LoVo (cell line): ENCODE results near the gene MYO3B.
A peak's percentile ranks its signal among the peaks of the same experiment; 100 is the strongest.
"Not testable (repeated sequence)": the region's sequence is repeated elsewhere in the genome, so short reads cannot be mapped to it uniquely, and the experiment has no call there.

Experiments used
- DNase-seq: peaks from one replicate; pipeline ENCODE4 v3.0.0-alpha.2; 2016; ENCODE audit warnings: low spot score

Gene MYO3B

DNA sequence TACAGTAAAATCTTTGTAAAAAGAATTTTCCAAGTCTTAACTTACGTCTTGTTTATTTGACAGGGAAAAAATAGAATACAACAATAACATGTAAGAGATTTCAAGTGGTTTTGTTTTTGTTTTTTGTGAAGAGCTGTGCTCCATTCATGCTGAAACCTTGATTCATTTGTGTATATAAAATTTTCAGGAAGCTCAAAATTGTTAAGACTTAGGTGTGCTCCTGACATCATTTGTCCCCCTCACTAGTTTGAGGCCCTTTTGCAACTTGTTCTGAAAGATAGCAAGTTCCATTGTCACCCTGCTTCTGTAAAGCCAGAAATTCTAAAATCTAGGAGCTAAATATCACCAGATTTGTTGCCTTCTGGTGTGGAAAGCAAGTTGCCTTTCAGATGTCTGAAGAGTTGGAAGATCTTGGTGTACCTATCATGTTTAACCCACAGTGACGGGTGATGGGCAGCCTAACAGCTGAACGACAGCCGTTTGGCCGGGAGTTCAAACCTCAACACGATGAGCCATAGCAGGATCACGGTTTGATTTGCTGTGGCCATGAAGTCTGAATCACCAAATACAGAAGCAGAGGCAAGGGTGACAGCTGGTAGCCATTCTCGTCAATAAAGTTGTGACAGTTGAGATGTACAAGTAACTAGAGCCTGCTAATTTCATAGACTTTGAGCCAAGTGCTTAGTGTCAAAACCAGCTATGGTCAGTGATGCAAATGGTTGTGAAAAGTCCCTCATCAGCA, 331.7 kb downstream of the MYO3B start:
- no peak for DNase-seq

DNA sequence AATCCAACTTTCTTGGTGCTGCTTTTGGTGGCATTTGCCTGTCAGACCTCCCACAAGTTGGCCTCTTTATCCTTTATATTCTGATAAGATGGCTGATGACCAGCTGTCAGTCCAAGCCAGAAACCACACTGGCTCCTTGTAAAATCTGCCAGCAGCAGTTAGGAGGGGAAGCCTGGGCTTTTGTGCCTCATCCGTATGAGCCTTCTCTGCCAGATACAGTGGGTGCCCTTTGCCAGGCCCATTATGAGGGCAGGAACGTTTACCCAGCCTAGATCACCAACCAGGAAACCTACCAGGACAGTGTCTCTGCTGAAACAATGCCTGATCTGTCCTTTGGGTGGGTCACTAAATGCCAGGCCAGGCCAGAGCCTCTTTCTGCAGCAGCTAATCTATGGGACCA, 334.3 kb downstream of the MYO3B start:
- DNase-seq = no peak

DNA sequence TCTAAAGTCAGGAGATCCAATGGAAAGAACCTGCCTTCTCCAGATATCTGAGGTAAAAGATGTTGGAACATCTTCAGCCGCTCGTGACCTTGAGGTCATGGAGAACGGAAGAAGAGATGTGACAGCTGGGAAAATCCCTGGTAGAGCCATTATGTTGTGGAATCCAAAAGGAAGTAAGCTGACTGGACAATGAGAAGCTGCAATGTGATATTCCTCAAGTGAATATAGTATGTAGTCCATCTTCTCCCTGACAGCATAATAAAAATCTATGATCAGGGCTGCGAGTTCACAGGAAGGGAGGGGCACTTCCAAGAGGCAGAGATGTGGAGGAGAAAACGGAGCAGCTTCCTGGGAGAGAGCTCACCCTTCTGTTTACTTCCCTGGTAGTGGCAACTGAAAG, 336.2 kb downstream of the MYO3B start:
- no peak for DNase-seq

DNA sequence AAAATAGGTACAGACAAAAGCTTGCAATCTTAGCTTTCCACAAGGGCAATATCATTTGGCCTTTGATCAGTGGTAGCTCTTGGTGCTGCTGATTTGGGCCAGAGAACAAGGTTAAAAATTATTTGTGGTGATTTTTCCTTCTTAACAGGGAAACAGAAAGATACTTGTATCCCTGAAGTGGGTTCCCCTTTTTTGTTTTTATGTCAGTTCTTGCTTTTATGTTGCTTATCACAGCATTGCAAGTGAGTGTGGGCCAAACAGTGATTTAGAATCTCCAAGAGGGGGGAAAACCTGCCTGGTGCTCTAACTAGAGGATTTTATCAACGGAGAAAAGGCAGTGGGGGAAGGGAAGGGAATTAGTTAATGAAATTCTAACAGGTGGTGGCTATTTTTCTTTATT, 339.6 kb downstream of the MYO3B start:
- no peak for DNase-seq

DNA sequence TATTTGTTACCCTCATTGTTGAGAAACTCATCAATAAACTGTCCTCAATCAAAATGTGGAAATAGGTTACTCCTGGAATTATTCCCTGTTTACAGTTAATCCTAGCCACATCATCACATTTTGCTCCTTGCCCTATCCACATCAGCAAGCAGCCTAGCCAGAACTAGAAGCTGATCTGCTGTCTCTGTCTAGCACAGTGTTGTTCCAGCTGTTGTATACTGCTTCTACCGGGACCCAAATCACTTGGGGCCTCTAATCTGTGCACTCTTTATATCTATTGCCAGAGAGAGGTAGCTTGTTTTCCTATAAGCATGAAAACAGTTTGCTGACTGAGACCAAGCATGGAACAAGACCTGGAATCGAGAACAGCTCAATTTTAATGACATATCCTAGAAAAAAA, 341.0 kb downstream of the MYO3B start:
- DNase-seq = no peak

DNA sequence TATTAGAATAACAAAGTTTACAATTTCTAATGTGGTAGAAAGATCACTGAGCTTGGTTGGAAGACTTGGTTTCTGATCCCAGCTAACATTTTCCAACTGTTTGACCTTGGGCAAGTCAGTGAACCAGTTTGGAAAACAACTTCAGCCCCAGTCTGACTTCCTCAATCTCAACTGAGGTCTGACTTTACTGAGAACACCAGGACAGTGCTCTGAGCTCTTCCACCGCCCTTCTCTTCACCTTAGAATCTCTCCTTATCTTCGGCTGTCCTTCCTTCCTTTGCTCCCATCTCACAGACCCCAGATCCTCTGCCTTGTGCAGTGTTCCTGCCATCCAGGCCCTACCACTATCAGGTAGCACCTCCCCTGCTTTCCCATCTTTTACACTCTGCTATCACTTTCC, 343.4 kb downstream of the MYO3B start:
- no peak for DNase-seq

DNA sequence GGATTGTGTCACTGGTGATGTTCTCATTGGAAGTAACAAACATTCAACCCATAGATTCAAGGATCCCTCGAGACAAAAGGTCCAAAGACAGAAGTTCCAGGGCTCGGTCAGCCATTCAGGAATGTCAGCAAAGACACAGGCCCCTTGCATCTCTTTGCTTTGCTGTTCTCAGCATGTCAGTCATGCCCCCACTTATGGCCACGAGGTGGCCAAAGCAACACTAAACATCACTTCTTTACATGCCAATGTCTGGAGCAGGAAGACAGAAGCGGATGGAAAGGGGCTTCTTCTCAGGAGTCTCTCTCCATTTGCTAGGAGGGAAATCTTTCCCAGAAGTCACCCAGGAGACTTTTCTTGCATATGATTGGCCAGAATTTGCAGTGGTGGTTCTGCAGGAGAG, 345.6 kb downstream of the MYO3B start:
- no peak for DNase-seq

DNA sequence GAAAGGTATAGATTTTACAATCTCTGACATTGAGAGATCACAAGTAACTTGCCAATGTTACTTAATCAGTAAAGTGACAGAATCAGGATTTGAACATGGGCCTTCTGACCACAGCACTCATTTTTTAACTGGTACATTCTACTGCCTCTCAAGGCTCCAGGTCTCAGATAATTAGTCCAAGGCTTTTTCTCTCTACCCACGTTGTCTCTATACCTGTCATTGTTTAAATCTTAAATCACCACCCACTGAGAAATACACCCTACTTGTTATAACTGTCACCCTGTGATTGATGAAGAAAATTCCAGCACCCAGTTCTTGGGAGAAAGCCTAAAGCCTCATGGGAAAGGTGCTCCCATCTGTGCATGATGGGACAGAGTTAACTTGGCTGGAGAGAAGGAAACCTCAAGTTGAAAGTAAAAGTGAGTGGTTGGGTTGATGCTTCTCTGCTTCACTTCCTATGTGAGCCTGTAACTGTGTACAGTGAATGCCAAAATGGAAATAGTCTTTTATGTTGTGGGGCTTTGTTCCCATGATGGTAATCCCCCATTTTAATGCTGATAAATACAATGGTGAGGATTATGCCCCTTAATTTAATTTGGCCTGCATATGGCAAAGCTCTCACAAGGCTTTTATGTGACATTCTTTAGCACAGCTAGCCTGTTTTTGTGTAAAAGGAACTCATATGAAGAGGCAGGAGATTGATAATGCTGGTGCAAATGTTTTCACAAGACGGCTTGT, 347.1 kb downstream of the MYO3B start:
- DNase-seq = no peak

DNA sequence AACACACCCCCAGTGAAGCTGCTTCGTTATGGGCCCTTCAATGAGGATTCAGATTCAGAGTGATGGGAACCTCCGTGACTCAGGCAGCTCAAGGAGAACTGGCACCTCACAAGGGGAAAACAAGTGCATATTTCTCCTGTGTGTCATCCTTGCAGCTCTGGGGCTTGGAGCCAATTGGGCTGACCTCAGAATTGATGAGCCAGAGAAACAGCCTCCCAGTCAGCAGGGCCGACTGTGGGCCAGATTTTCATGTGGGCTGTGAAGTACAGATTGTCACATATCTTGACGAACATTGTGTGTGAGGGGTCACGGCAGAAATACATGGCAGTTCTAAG, 347.6 kb downstream of the MYO3B start:
- peak; percentile 65 for DNase-seq

DNA sequence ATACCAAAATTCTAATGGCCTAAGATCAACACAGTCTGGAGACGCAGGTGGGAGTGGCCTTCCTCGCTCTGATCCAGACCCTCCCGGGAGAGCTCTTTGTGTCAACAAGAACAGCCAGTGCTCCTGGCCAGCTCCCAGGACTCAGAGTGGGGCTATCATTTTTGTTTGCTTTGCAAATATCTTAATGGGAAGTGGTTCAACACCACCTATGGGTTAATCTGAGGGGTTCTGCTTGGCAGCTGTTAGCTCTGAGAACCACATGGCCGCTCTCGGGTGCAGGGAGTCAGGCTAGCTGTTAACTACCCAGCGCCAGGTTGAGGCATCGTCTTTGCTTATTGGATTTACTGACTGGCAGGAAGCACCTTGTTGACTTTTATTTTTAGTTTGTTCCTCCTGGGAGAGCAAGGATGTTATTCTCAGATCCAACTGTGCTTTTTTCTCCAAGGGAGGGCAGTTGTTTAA, 352.4 kb downstream of the MYO3B start:
- peak; percentile 54 for DNase-seq

DNA sequence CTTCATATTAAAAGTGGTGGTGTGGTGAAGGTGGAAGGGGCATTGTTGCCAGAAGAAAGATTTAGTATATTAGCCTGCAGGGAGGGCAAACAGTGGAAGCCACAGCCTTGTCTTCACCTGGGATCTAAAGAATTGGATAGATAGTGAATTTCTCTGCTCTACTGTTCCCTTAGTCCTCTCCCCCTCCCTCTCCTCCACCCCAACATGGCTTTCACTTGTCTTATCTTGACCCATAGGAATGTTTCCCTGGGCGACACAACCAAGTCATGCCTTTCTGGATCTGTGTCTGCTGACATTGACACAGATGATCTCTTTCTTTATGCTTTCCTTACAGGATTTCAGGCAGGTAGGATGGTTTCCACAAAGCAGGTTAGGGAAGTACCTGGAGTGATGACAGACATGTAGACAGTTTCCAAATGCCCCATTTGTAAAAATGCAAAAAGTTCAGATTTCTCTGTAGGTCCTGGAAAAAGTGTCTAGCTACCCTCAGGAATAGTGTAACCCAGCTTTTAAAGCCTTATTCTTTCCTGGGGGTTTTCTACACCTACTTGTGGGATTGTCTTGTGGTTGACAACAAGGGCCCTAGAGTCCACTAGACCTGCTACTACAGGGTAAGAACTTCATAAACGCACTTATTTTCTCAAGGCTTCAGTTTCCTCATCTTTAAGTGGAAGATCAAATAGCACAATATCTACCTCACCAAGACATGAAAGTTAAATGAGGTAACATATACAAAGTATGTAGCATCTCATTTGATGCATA, 353.0 kb downstream of the MYO3B start:
- no peak for DNase-seq

DNA sequence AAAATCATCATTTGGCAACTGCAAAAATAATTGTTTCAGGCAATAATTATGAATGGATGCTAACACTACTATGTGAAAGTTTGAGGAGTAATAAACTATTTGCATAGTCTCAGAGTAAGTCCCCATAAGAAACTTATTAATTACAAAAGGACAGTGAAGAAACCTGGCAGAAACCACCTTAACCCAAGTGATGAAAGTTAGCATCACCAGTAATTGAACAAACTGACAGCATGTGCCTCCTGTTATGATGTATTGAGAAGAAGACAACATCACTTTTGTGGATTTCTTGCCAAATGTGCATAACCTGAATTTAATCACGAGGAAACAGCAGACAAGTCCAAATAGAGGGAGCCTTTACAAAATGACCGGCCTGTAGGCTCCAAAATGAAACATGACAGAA, 353.9 kb downstream of the MYO3B start:
- DNase-seq = no peak

DNA sequence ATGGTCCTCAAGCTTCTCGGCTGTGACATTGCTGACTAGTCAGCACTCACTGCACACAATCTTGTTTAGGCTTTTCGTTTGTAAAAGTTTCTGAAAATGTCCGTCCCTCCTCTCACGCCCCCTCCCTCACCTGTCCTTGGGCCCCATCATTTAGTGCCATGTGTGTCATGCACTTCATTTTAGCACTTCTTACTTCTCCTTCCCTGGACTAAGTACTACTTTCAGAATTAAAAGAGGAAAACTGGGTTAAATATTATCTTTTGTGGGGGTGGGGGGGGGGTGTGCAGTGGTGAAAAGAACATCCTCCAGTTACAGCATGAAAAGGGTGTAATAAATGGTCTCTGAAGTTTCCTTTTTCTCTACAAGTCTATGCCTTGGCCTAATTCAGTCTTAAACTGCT, 355.2 kb downstream of the MYO3B start:
- DNase-seq = no peak

DNA sequence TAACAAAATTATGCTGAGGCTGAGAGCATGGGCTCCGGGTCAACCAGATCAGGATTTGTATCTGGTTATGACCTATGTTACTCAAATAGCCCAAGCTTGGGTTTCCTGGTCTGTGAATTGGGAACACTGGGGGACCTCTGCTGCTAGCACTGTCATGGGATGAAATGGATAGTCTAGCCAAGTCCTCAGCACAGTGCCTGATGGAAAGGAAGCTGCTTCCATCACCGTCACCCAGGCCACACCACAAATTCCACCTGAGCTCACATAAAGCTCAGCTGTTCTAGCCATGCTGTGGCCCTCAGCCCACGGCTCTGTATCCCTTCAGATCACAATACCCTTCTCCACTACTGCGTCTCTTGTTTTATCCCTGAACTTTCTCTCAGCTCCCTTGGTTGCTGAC, 357.6 kb downstream of the MYO3B start:
- no peak for DNase-seq

DNA sequence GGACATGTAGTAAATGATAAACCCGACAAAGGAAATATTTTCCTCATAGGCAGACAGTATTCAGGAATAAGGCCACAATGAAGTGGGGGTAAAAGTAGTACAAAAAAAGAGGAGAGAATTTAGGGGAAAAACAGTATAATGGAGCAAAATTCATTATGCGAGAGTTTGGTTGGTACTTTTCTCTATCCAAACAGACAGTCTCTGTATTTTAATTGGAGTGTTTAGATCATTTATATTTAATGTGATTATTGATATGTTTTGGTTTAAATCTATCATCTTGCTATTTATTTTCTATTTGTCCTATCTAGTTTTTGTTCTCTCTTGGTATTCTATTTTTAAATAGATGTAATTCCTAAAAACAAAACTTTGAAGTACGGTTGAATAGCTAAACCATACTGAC, 366.9 kb downstream of the MYO3B start:
- no peak for DNase-seq

DNA sequence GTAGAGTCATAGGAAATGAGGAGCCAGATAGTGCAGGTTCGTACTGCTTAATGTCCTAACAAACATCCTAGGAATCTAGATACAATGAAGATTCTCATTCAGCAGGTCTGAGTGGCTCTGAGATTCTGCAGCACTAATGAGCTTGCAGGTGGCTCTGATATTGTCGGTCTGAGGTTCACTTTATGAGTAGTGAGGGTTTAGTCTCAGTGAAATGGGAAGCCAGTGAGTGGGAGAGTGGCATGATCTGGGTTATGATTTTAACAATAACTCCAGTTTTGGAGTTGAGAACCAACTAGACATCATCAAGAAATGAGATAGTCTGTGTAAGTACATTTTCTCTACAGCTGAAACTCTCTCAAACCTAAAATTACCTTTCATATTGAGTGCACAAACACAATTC, 370.4 kb downstream of the MYO3B start:
- DNase-seq = no peak

DNA sequence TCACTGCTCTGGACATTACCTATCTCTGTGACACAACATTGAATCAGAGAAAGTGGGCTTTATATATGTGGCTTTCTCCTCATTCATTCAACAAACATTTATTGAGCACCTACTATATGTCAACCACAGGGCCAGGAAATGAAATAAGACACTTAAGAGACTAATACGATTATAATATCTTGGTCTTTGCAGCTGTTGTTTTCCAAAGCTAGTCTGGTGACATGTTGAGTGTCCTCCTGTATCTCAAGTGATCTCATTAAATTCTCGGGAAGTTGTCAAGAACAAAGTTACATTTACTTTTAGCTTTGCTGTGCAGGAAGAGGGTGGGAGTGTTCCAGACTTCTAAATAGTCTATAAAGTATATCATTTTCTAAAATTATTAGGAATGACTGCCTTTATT, 372.6 kb downstream of the MYO3B start:
- DNase-seq = no peak

DNA sequence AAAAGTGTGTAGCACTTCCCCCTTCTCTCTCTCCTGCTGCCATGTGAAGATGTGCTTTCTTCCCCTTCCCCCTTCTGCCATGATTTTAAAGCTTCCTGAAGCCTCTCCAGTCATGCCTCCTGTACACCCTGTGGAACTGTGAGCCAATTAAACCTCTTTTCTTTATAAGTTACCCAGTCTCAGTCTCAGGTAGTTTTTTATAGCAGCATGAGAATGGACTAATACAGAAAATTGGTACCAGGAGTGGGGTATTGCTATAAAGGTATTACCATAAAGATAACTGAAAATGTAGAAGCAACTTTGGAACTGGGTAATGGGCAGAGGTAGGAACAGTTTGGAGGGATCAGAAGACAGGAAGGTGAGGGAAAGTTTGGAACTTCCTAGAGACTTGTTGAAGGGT, 374.0 kb downstream of the MYO3B start:
- not testable (repeated sequence) for DNase-seq

DNA sequence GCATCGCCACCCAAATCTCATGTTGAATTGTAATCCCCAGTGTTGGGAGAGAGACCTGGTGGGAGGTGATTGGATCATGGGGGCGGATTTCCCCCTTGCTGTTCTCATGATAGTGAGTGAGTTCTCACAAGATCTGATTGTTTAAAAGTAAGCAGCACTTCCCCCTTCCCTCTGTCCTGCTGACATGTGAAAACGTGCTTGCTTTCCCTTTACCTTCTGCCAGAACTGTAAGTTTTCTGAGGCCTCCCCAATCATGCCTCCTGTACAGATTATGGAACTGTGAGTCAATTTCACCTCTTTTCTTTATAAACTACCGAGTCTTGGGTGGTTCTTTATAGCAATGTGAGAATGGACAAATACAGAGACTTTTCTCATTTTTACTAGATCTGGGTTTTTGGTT, 375.8 kb downstream of the MYO3B start:
- no peak for DNase-seq

DNA sequence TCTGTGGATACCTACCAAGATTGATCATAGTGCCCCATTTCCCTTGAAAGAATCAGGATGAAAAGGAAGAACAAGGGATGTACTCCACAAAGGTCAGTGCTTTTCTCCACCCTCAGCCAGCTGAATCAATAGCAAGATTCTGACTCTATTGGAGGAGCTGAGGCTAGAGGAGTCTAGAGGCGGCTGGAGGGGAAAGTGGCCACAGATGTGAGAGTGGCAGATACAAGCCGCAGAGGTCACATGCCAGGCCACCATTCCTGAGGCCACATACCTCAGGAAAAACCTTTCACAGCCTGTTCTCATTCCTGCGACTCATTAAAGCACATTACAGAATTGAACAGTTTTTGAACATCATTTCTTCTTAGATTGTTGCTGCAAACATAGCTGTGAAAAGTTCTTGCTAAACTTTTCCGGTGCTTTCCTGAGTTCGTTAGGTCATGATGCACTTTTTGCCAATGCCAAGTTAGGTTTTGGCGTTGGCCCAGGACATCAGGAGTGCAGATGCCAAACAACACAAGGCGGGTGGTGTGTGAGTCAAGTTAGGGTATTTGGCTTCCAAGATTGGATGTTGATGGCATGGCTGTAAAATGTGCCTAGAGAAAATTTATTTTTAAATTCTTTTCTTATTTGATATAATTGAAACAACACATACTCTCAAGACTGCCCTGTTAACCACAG, 376.5 kb downstream of the MYO3B start:
- DNase-seq = no peak

DNA sequence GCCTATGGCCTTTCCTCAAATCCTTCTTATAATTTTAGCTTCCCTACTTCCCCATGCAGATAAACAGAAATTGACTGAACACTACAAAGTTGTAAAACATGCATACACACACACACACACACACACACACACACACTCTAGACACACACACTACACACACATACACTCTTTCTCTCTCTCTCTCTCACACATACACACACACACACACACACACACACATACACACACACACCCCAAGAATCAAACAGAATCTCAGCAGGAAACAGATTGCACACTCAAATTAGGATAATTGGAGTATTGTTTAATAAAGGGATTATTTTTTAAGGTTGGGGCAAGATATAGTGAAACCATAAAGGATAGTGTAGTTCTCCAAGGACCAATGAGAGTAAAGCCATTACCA, 385.0 kb downstream of the MYO3B start:
- no peak for DNase-seq

DNA sequence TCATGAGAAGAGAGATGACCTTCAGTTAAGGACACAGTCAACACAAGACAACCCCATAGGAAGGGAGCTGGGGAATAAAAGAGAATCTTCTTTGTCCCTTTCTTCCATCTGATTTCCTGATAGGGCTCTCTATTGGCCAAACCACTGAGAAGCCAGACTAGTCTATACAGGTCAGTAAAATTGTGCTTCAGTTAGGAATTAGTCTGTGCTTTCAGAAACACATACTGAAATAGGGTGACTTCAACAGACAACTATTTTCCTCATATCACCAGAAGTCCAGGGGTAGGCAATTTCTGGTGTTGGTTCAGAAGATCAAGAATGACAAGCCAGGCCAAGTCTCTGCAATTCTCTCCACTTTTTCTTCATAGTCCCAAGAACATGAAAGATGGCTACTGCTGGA, 385.5 kb downstream of the MYO3B start:
- no peak for DNase-seq

DNA sequence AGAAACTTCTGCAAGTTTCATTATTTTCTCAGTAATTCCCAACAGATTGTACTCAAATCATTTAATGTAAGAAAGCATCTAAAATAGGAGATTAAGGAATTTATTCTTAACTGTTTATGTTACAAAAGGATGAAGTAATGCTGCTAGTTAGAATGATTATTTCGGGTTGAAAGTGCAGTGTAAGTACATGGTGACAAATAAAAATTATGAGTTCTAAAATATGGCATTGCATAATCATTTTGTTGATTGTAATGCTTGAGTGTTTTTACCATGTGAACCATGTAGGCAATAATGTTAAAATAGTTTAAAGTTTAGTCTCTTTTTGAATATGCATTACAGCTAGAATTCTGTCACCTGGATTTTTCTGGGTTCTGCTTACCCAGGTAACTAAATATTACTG, 388.2 kb downstream of the MYO3B start:
- DNase-seq = no peak
